ENCODE data around the gene OR8D1. TPM values are rescaled to one million over a fixed set of nuclear protein-coding genes. Genes with fewer than 3 reads are reported as not detected.
A peak's percentile ranks its signal among the peaks of the same experiment; 100 is the strongest.

Gene OR8D1
- total and polyA plus RNA-seq, 9 of the 15 experiments (the other 6 are each of a cell fraction or from before 2014, with no cell fraction given), result 0.08 to 0.55 TPM; not detected in 7

DNA sequence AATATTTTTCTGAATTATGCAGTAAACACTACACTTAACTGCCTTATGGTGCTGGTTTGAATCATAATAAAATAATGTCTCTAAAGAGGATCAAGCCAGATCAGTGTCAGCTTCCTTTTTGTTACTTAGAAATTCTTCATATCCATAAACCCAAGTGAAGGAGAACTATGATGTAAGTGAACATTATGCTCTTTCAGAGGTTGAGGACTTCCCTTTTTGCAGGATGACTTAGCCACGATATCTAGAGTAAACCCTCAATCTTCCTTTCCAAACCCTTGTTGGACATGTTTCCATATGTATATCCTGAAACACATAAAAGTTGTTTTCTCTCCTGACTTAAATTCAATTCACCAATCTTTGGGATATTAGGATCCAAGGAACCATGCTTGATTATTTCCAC, 19.1 kb downstream of the OR8D1 start:
- H3K4me1 ChIP-seq (replicated peaks in 1 of 2; ENCODE audit: control insufficient read depth in 2 of 2, insufficient read depth in 2 of 2, low read length in 2 of 2), result no peaks in the 10 kb centered on the region
- CTCF ChIA-PET (ENCODE audit: low intra/inter-chr PET ratio), result no interaction called here
- in situ Hi-C loops (cut with MboI) (no loop called here), intact Hi-C loops (cut with micrococcal nuclease) (no loop called here)
- H3K27ac ChIP-seq (ENCODE audit: extremely low read depth, low read depth, low read length), result no peak overlapping the region
- H3K9ac ChIP-seq (ENCODE audit: insufficient read depth in 1 of 2, low read depth in 2 of 2, low read length in 2 of 2), result no peak overlapping the region
- no peak for DNase-seq (ENCODE audit: extremely low read depth in 1 of 4, low spot score in 3 of 4)
- H3K9me3 ChIP-seq (replicated peaks; ENCODE audit: control insufficient read depth, insufficient read depth, low read depth, low read length), result no peaks in the 10 kb centered on the region
- BruUV-seq (replicated peaks), result no TSS peak
- H3K79me2 ChIP-seq (ENCODE audit: control insufficient read depth, insufficient read depth, low read length), result no peaks in the 10 kb centered on the region
- FAIRE-seq, result no peak
- no peak overlapping the region for H3K4me2 ChIP-seq (ENCODE audit: insufficient read depth, low read length)
- no peaks in the 10 kb centered on the region for H3K27me3 ChIP-seq (ENCODE audit: control insufficient read depth in 2 of 2, insufficient read depth in 2 of 2, low read length in 2 of 2)
- no peak overlapping the region for H2AFZ ChIP-seq (ENCODE audit: low read depth, low read length)
- WGBS (ENCODE audit: insufficient coverage, low coverage, missing lambda C conversion rate), result 20% methylated on average over 1 of the region's 1 CpG
- no peak overlapping the region for H3K4me3 ChIP-seq
- H3K9me1 ChIP-seq (ENCODE audit: control insufficient read depth, insufficient read depth, low read length), result no peaks in the 10 kb centered on the region
- TF ChIP-seq TAF1 (IDR thresholded peaks at IDR 0.05; ENCODE audit: control insufficient read depth, extremely low read depth, insufficient read depth, low read length, severe bottlenecking) (no peak), MEIS2 (IDR thresholded peaks at IDR 0.05; ENCODE audit: partially characterized antibody) (peak; percentile 39), GTF2F1 (IDR thresholded peaks at IDR 0.05; ENCODE audit: low read depth, low read length) (no peak), PBX2 (CRISPR knock-in tag; IDR thresholded peaks at IDR 0.05; ENCODE audit: low read depth) (no peak), PBX2 (tag; conservative IDR thresholded peaks at IDR 0.05; ENCODE audit: low read depth) (peak; percentile 36; the same call in 1 of the 2 replicates), SPI1 (IDR thresholded peaks at IDR 0.05; ENCODE audit: borderline replicate concordance, low read depth, low read length) (peak; percentile 77; the same call in 1 of the 2 replicates)
- H3K36me3 ChIP-seq (ENCODE audit: control insufficient read depth, insufficient read depth, low read length), result peaks cover 3% of the 10 kb centered on the region; the same call in 1 of the 3 replicates
- POLR2A ChIA-PET, result no interaction called here
- no peak for ATAC-seq
- no peaks in the 10 kb centered on the region for H4K20me1 ChIP-seq (replicated peaks; ENCODE audit: control insufficient read depth, insufficient read depth, low read length)

Data from K562 (cell line).